HG02943 (cell line): ENCODE measurements around the gene SENP1.

Experiments
- ATAC-seq: cut with Tn5 transposase; IDR thresholded peaks from one replicate; pipeline ENCODE4 v1.9.1; 2021; ENCODE audit warnings: mild to moderate bottlenecking, low read depth, moderate library complexity; ENCODE audit not compliant: unreplicated experiment

The SENP1 gene

GRCh38 chr12:48039151-48039550, 66.7 kb downstream of the SENP1 start:
- ATAC-seq: no peak

GRCh38 chr12:48038085-48038484, 67.8 kb downstream of the SENP1 start:
- no peak for ATAC-seq

GRCh38 chr12:48037267-48037915, 68.5 kb downstream of the SENP1 start:
- no peak for ATAC-seq

GRCh38 chr12:48036818-48037217, 69.1 kb downstream of the SENP1 start:
- ATAC-seq: no peak

- ATAC-seq: no peak
These were observed 70.8 kb downstream of the SENP1 start for GRCh38 chr12:48034835-48035805.

- ATAC-seq: no peak
These were observed 72.4 kb downstream of the SENP1 start for GRCh38 chr12:48033451-48033850.

- no peak for ATAC-seq
These were observed 73.3 kb downstream of the SENP1 start for GRCh38 chr12:48032597-48032996.

- ATAC-seq: no peak
These were observed 74.5 kb downstream of the SENP1 start for GRCh38 chr12:48031135-48031960.

- ATAC-seq: no peak
These were observed 75.7 kb downstream of the SENP1 start for GRCh38 chr12:48030173-48030650.

- no peak for ATAC-seq
These were observed 76.2 kb downstream of the SENP1 start for GRCh38 chr12:48029491-48030172.

- ATAC-seq: no peak
These were observed 77.1 kb downstream of the SENP1 start for GRCh38 chr12:48028541-48029431.

- no peak for ATAC-seq
These were observed 78.5 kb downstream of the SENP1 start for GRCh38 chr12:48027183-48028002.

- no peak for ATAC-seq
These were observed 79.6 kb downstream of the SENP1 start for GRCh38 chr12:48026060-48026827.

- ATAC-seq: no peak
These were observed 80.6 kb downstream of the SENP1 start for GRCh38 chr12:48025281-48025680.

GRCh38 chr12:48024735-48025134, 81.1 kb downstream of the SENP1 start:
- ATAC-seq: no peak

- no peak for ATAC-seq
These were observed 82.5 kb downstream of the SENP1 start for GRCh38 chr12:48023386-48023785.

- ATAC-seq: no peak
These were observed 83.0 kb downstream of the SENP1 start for GRCh38 chr12:48022676-48023385.
